D721Med (cell line): ENCODE measurements around the gene ANGPTL2.

Experiments
- DNase-seq: peaks from one replicate; pipeline ENCODE4 v3.0.0; 2011; ENCODE audit warnings: low spot score; ENCODE audit not compliant: insufficient read length
- FAIRE-seq: peaks from 2 replicates; lab custom pipeline; 2011; peaks lifted over from hg19 to GRCh38; lab: Jason Lieb, UNC
- TF ChIP-seq, protein P1 (sequence below): IDR thresholded peaks from 2 replicates; pipeline ENCODE4 v1.5.1; 2012; ENCODE audit warnings: mild to moderate bottlenecking, control low read depth; ENCODE audit not compliant: insufficient read depth; ENCODE audit errors: missing control alignments

ANGPTL2 gene

DNA sequence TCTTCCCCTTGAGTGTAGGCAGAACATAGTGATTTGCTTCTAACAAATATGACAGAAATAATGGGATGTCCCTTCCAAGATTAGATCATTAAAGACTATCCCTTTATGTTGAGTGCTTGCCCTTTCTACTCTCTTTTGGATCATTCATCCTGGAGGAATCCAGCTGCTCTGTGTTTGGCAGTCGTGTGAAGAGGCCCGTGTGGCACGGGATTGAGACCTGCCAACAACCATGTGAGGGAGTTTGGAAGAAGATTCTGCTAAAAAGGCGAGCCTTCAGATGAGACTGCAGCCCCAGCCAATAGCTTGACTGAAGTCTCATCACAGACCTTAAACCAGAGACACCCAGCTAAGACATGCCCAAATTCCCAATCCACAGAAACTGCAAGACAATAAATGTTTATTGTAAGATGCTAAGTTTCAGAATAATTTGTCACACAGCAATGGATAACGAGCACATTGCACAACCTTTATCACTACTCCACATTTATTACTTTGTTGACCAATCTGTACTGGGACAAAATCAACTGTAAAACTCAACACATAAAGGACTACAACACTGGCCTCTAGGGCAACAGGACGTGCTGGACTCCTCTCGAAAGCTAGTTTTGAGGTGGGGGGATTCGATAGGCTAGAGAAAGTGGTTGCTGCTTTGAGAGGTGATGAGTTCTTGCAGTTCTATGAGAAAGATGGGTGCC is 42.8 kb downstream of the ANGPTL2 start:
- DNase-seq (no peak), FAIRE-seq (no peak)
- TF ChIP-seq, protein P1, sequence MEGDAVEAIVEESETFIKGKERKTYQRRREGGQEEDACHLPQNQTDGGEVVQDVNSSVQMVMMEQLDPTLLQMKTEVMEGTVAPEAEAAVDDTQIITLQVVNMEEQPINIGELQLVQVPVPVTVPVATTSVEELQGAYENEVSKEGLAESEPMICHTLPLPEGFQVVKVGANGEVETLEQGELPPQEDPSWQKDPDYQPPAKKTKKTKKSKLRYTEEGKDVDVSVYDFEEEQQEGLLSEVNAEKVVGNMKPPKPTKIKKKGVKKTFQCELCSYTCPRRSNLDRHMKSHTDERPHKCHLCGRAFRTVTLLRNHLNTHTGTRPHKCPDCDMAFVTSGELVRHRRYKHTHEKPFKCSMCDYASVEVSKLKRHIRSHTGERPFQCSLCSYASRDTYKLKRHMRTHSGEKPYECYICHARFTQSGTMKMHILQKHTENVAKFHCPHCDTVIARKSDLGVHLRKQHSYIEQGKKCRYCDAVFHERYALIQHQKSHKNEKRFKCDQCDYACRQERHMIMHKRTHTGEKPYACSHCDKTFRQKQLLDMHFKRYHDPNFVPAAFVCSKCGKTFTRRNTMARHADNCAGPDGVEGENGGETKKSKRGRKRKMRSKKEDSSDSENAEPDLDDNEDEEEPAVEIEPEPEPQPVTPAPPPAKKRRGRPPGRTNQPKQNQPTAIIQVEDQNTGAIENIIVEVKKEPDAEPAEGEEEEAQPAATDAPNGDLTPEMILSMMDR: no peak

DNA sequence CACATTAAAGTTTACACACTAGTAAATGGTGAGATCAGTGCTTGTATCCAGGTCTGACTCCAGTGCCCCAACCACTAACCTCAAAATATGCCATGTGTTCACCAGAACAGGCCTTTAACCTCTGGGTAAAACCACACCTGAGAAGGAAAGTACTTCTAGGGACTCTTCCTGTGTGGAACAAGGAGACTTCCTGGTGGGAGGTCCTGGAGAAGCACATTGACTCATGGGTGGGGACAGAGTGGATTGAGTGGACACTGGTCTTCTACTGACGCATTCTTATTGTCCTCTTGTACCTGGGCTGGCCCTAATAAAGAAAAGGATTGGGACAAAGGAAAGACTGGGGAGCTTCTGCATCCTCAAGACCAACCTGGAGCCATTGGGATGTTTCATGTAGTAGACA is 43.4 kb downstream of the ANGPTL2 start:
- TF ChIP-seq, protein P1: no peak
- FAIRE-seq: no peak
- no peak for DNase-seq

DNA sequence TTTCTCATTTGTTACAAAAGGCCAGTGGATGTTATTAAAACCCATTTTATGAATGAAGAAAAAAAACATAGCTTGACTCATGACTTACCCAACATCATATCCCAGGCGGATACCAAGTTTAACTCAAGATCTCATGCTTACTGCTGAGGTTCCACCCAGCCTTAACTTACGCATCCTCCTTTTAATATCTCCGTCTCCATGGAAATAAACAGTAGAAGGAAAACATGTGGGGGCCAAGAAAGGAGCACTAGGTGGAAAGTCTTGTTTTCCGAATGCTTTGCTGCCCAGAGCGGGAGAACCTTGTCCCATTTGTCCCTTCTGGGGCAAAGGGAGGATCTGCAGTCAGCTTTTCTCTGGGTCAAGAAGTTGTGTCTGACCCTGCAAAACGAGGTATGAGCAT is 44.1 kb downstream of the ANGPTL2 start:
- TF ChIP-seq, protein P1: no peak
- no peak for DNase-seq
- FAIRE-seq: no peak

DNA sequence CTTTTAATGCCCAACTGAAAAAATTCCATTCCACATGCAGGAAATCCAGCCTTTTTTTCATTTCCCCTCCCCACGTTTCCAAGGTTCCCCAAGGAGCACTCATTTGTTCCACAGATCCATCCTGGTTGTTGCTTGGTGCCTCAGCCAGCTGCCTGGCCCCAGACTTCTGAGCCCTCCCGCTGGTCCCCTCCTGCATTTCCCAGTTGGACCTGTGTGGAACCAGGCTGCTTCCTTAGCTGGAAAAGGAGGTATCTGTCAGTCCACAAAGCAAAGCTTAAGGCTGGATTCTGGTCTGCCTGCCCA is 44.8 kb downstream of the ANGPTL2 start:
- no peak for DNase-seq
- TF ChIP-seq, protein P1: no peak
- no peak for FAIRE-seq

DNA sequence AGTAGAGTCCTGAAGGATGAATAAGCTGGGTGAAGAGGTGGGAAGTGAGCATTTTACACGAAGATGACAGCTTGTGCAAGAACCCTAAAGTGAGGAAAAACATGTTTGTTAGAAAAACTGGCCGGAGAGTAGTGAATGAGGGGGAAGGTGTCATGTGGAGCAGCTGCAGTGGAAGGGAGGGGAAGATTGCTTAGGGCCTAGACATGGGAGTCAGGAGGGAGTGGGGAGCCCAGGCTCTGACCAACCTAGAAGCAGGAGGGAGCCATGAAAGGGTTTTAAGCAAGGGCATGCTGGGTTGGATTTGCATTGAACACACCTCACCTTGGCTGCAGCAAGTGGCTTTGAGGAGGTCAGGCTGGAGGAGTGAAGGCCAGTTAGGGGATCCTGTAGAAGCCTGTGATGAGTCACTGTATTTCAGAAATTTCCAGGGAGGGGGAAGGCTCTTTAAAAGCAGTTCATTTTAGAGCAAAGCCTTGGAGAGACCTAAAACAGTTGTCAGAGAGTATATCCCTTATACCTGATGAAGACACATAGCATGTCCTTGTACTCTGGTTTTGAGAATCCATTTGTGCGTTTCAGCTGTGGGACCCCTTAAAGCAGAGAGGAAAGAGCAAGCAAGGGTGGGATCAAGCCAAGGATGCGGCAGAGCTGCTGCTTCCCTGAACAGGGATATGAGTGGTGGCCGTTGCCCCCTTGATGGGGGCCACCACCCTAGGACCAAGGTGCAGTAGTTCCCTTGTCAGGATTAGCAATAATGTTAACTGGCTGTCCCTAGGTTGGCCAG is 45.4 kb downstream of the ANGPTL2 start:
- FAIRE-seq (no peak), DNase-seq (no peak)
- TF ChIP-seq, protein P1: no peak

DNA sequence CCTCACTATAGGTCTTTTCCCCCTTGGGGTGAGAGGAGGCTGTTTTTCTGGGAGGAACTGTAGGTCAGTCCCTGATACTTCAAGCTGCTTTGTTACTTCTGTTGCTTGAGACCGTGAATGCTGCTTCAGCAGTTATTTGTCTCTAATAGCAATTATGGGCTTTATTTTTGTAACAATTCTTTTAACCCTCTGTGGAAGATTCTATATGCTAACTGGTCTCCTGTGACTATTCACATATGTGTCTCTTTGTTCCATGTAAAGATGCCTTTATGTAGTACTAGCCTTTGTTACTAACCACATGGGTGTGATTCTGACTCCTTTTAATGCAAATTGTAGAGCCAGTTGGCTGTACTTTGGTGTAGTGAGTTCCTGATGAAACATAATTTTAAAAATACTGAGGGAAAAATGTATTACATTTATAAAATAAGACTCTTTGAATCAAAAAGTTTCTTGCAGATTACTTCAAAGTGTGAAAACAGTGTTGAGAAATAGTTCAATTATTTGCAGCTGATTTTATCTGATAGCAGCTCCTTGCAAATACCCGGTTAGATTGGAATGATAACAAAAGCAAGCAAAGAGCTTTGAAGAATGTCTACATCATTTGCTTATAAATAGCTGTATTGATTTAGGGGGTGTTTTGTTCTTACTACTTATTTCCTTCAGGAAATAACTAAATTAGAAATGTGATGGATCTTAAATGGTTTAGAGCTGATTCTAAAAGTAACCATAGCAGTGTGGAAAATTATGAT is 46.6 kb downstream of the ANGPTL2 start:
- DNase-seq (no peak), FAIRE-seq (no peak)
- TF ChIP-seq, protein P1: no peak
